K562 (cell line): ENCODE data around the gene SOS1. TPM values are rescaled to one million over a fixed set of nuclear protein-coding genes. Genes with fewer than 3 reads are reported as not detected.

ENCODE experiments used
- EHMT2 ChIP-seq: fragments of 450-650 bp; IDR thresholded peaks from 2 replicates; pipeline ENCODE4 v1.6.1; 2018; ENCODE audit warnings: antibody characterized with exemption
- ELF1 ChIP-seq: fragments of 200-800 bp; sonication (Bioruptor generic); IDR thresholded peaks from 2 replicates; pipeline ENCODE4 v1.6.1; 2016; ENCODE audit warnings: missing genetic modification characterization, missing compliant biosample characterization
- ETV6 ChIP-seq, 3 experiments: fragments of 150-350 bp in 1 of 3; sonication (generic) in 1 of 3; formaldehyde crosslinking in 1 of 3; IDR thresholded peaks; 2 replicates each; pipeline versions ENCODE4 v1.6.1 to v1.8.0; 2014 to 2022; ENCODE audit warnings: borderline replicate concordance in 2 of 3, low read depth in 2 of 3, antibody characterized with exemption in 1 of 3, low read length in 1 of 3, mild to moderate bottlenecking in 1 of 3, missing genetic modification reagents in 1 of 3
- GATAD2B ChIP-seq: fragments of 450-650 bp; IDR thresholded peaks from 2 replicates; pipeline ENCODE4 v1.6.1; 2017; ENCODE audit warnings: mild to moderate bottlenecking, borderline replicate concordance
- HMBOX1 ChIP-seq: sonication (generic); IDR thresholded peaks from 2 replicates; pipeline ENCODE4 v1.6.1; 2016
- HNRNPK ChIP-seq: fragments of 200-400 bp; formaldehyde crosslinking; IDR thresholded peaks from one replicate; pipeline ENCODE4 v1.6.1; 2018; ENCODE audit warnings: mild to moderate bottlenecking, low read depth, low read length; ENCODE audit not compliant: poor library complexity, severe bottlenecking
- HNRNPLL ChIP-seq: fragments of 200-400 bp; formaldehyde crosslinking; IDR thresholded peaks from 2 replicates; pipeline ENCODE4 v1.6.1; 2017; ENCODE audit warnings: low read length, low read depth, mild to moderate bottlenecking; ENCODE audit not compliant: poor library complexity, severe bottlenecking
- HOXB6 ChIP-seq: fragments of 250-450 bp; sonication (Bioruptor Pico); IDR thresholded peaks from 2 replicates; pipeline ENCODE4 v1.5.1; 2022; ENCODE audit warnings: mild to moderate bottlenecking, borderline replicate concordance
- ILF3 ChIP-seq: fragments of 450-650 bp; IDR thresholded peaks from 2 replicates; pipeline ENCODE4 v1.6.1; 2018; ENCODE audit warnings: antibody characterized with exemption, mild to moderate bottlenecking, moderate library complexity, borderline replicate concordance
- ILK ChIP-seq: fragments of 450-650 bp; IDR thresholded peaks from 2 replicates; pipeline ENCODE4 v1.6.1; 2016; ENCODE audit warnings: missing genetic modification characterization, low read depth, mild to moderate bottlenecking, missing compliant biosample characterization, moderate library complexity, borderline replicate concordance
- IRF2 ChIP-seq: sonication (generic); formaldehyde crosslinking; IDR thresholded peaks from 2 replicates; pipeline ENCODE4 v1.8.1; 2022; ENCODE audit warnings: mild to moderate bottlenecking, missing genetic modification reagents
- LEF1 ChIP-seq: fragments of 450-650 bp; IDR thresholded peaks from 2 replicates; pipeline ENCODE4 v1.6.1; 2016; ENCODE audit warnings: mild to moderate bottlenecking
- PHF20 ChIP-seq: fragments of 450-650 bp; IDR thresholded peaks from 2 replicates; pipeline ENCODE4 v1.6.1; 2018; ENCODE audit not compliant: partially characterized antibody
- POLR3A ChIP-seq: IDR thresholded peaks from 2 replicates; pipeline ENCODE4 v1.6.1; 2011; ENCODE audit warnings: borderline replicate concordance, mild to moderate bottlenecking, moderate library complexity; ENCODE audit not compliant: insufficient read length, insufficient read depth; ENCODE audit errors: extremely low read depth
- RBM22 ChIP-seq: fragments of 200-400 bp; formaldehyde crosslinking; IDR thresholded peaks from 2 replicates; pipeline ENCODE4 v1.6.1; 2018; ENCODE audit warnings: low read length, low read depth; ENCODE audit not compliant: poor library complexity, severe bottlenecking
- polyA plus RNA-seq, 8 experiments: library from polyadenylated mRNA; depleted of rRNA in 4 of 8; stranded (reverse) in 5 of 8; unstranded in 3 of 8; fragments of >200 nt; fragmentation: Nextera tagmentation in 2 of 8; fragmentation: Illumina TruSeq in 1 of 8; extraction: Ambion mirVana in 2 of 8; extraction: Trizol in 1 of 8; gene quantifications; 2 replicates each; pipeline versions ENCODE4 v1.2.1 to v1.2.3, GENCODE V29; 2011 to 2014; ENCODE audit warnings: inconsistent platforms in 1 of 8, missing spikeins in 1 of 8
- total RNA-seq, 7 experiments: library from RNA; depleted of rRNA in 6 of 7; stranded (reverse); fragments of >200 nt in 6 of 7; fragmentation: Illumina TruSeq in 2 of 7; extraction: Trizol in 2 of 7; gene quantifications; 2 replicates each; pipeline versions ENCODE4 v1.2.1 to v1.2.3, GENCODE V29; 2011 to 2021; ENCODE audit warnings: low replicate concordance in 1 of 7
- TF ChIP-seq, protein P1 (sequence below): IDR thresholded peaks from 2 replicates; pipeline ENCODE4 v1.6.1; 2012; ENCODE audit warnings: low read depth, low read length, improper control_type of control experiment, borderline replicate concordance
- TF ChIP-seq, protein P2 (sequence below): sonication (generic); formaldehyde crosslinking; IDR thresholded peaks from 2 replicates; pipeline ENCODE4 v1.8.1; 2023; ENCODE audit warnings: mild to moderate bottlenecking, missing genetic modification reagents
- TF ChIP-seq, protein P3 (sequence below): sonication (generic); formaldehyde crosslinking; IDR thresholded peaks from 2 replicates; pipeline ENCODE4 v1.8.0; 2023; ENCODE audit warnings: mild to moderate bottlenecking, missing genetic modification reagents
- TF ChIP-seq, protein P4 (sequence below): fragments of 450-650 bp; formaldehyde crosslinking; IDR thresholded peaks from 2 replicates; pipeline ENCODE4 v1.4.0; 2020; ENCODE audit warnings: mild to moderate bottlenecking, moderate library complexity

SOS1 gene
- total and polyA plus RNA-seq, 9 of the 15 experiments (the other 6 are each of a cell fraction or from before 2014, with no cell fraction given): 2.5 to 27.1 (median 16.3) TPM

DNA sequence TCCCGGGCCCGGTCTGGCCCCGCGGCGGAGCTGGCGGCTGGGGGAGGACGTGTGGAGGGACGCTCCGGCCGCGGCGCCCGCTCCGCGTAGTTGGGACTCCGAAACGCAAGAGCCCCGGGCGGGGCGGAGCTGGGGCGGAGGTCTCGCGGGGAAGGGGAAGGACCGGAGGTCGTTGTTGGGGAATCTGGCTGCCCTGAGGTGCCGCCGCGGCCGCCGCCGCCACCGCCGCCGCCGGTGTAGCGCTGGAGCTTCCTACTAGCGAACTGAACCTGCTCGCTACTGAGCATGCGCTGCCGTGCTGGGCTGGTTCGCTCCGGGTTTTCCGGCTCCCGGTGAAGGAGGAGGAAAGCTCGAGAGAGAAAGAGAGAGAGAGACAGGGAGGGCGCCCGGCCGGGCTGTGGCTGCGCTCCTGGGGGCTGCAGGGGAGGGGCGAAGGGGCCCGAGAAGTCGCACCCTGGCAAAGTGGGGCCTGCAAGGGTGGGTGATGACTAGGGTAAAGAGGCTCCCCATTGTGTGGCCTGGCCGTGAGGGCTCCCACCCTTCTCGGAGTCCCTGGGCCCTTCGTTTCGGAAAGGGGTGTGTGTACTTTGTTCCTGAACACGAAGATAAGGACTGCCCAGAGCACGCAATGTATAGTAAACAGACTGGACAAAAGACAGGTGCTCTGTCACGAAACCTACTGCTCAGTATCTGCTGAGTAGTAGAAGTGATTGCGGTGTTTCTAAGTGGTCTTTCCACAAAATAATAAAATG is at the start of gene SOS1 (continued):
- TF ChIP-seq, protein P1, sequence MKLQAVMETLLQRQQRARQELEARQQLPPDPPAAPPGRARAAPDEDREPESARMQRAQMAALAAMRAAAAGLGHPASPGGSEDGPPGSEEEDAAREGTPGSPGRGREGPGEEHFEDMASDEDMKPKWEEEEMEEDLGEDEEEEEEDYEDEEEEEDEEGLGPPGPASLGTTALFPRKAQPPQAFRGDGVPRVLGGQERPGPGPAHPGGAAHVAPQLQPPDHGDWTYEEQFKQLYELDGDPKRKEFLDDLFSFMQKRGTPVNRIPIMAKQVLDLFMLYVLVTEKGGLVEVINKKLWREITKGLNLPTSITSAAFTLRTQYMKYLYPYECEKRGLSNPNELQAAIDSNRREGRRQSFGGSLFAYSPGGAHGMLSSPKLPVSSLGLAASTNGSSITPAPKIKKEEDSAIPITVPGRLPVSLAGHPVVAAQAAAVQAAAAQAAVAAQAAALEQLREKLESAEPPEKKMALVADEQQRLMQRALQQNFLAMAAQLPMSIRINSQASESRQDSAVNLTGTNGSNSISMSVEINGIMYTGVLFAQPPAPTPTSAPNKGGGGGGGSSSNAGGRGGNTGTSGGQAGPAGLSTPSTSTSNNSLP: no peak
- TF ChIP-seq HNRNPLL: peak; percentile 55
- no peak for TF ChIP-seq EHMT2
- TF ChIP-seq HNRNPK: no peak
- TF ChIP-seq, protein P2, sequence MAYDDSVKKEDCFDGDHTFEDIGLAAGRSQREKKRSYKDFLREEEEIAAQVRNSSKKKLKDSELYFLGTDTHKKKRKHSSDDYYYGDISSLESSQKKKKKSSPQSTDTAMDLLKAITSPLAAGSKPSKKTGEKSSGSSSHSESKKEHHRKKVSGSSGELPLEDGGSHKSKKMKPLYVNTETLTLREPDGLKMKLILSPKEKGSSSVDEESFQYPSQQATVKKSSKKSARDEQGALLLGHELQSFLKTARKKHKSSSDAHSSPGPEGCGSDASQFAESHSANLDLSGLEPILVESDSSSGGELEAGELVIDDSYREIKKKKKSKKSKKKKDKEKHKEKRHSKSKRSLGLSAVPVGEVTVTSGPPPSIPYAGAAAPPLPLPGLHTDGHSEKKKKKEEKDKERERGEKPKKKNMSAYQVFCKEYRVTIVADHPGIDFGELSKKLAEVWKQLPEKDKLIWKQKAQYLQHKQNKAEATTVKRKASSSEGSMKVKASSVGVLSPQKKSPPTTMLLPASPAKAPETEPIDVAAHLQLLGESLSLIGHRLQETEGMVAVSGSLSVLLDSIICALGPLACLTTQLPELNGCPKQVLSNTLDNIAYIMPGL (CRISPR knock-in tag): no peak
- TF ChIP-seq ILK (tag): no peak
- no peak for TF ChIP-seq ETV6 (IDR thresholded peaks at IDR 0.05; ENCODE audit: borderline replicate concordance in 1 of 2, low read depth in 2 of 2, low read length in 1 of 2)
- TF ChIP-seq ETV6 (CRISPR knock-in tag; IDR thresholded peaks at IDR 0.05; ENCODE audit: borderline replicate concordance): no peak
- peak; percentile 17; the same call in 1 of the 2 replicates for TF ChIP-seq GATAD2B
- TF ChIP-seq, protein P3, sequence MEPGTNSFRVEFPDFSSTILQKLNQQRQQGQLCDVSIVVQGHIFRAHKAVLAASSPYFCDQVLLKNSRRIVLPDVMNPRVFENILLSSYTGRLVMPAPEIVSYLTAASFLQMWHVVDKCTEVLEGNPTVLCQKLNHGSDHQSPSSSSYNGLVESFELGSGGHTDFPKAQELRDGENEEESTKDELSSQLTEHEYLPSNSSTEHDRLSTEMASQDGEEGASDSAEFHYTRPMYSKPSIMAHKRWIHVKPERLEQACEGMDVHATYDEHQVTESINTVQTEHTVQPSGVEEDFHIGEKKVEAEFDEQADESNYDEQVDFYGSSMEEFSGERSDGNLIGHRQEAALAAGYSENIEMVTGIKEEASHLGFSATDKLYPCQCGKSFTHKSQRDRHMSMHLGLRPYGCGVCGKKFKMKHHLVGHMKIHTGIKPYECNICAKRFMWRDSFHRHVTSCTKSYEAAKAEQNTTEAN (CRISPR knock-in tag): no peak
- TF ChIP-seq HOXB6 (CRISPR knock-in tag): no peak
- TF ChIP-seq ILF3: no peak
- peak; percentile 72 for TF ChIP-seq ELF1 (tag)
- no peak for TF ChIP-seq POLR3A
- TF ChIP-seq IRF2 (CRISPR knock-in tag): no peak
- TF ChIP-seq PHF20: peak; percentile 51
- TF ChIP-seq HMBOX1: no peak
- no peak for TF ChIP-seq RBM22
- TF ChIP-seq LEF1: peak; percentile 57; the same call in 1 of the 2 replicates
- TF ChIP-seq, protein P4, sequence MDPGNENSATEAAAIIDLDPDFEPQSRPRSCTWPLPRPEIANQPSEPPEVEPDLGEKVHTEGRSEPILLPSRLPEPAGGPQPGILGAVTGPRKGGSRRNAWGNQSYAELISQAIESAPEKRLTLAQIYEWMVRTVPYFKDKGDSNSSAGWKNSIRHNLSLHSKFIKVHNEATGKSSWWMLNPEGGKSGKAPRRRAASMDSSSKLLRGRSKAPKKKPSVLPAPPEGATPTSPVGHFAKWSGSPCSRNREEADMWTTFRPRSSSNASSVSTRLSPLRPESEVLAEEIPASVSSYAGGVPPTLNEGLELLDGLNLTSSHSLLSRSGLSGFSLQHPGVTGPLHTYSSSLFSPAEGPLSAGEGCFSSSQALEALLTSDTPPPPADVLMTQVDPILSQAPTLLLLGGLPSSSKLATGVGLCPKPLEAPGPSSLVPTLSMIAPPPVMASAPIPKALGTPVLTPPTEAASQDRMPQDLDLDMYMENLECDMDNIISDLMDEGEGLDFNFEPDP (CRISPR knock-in tag): no peak
